Measurements from ENCODE around the gene CCDC197.

The CCDC197 gene

GRCh38 chr14:94000267-94000666 lies 3.2 kb downstream of the CCDC197 start:
- Histone ChIP-seq H3K27me3 (replicated peaks in 2 of 5; ENCODE audit: control insufficient read depth in 4 of 5, insufficient read depth in 5 of 5, low read length in 4 of 5) (peaks cover 0 to 18% (median 0%) of the 10 kb centered on the region in 5 experiments), H3K9me3 (ENCODE audit: control extremely low read depth in 1 of 5, control insufficient read depth in 4 of 5, insufficient read depth in 2 of 5, low read depth in 1 of 5, low read length in 4 of 5) (no peaks in the 10 kb centered on the region), H3K27ac (ENCODE audit: insufficient read depth in 1 of 2, low read depth in 1 of 2, low read length in 2 of 2, poor library complexity in 1 of 2, severe bottlenecking in 2 of 2) (no peak overlapping the region), H3K4me3 (ENCODE audit: control insufficient read depth in 1 of 7, extremely low read depth in 1 of 7, insufficient read depth in 4 of 7, low read depth in 2 of 7, low read length in 6 of 7) (no peak overlapping the region), H3K36me3 (ENCODE audit: control insufficient read depth in 4 of 4, insufficient read depth in 4 of 4, low read length in 3 of 4) (no peaks in the 10 kb centered on the region), H3K4me1 (ENCODE audit: control extremely low read depth in 1 of 4, control insufficient read depth in 4 of 4, insufficient read depth in 4 of 4, low read length in 3 of 4) (peaks cover 0 to 7% (median 3%) of the 10 kb centered on the region in 4 experiments)
- DNase-seq, result no peak
- ChIA-PET CTCF (interaction anchor here (1.3 to 12.8 kb wide), 11 partner anchors 9 to 136 kb away, joined by 4 to 130 read pairs (median 8); no protein-coding TSS in a partner anchor), POLR2A (no interaction called here)
- 97% methylated on average over 6 of the region's 6 CpGs for WGBS (ENCODE audit: insufficient coverage)

- no peak overlapping the region for H3K27ac ChIP-seq (ENCODE audit: insufficient read depth in 1 of 2, low read depth in 1 of 2, low read length in 2 of 2, poor library complexity in 1 of 2, severe bottlenecking in 2 of 2)
- POLR2A ChIA-PET, result no interaction called here
- 76% methylated on average over 12 of the region's 13 CpGs for WGBS (ENCODE audit: insufficient coverage)
- no peak for DNase-seq
- no peak overlapping the region for H3K4me3 ChIP-seq (ENCODE audit: control insufficient read depth in 1 of 7, extremely low read depth in 1 of 7, insufficient read depth in 4 of 7, low read depth in 2 of 7, low read length in 6 of 7)
- H3K9me3 ChIP-seq (ENCODE audit: control extremely low read depth in 1 of 5, control insufficient read depth in 4 of 5, insufficient read depth in 2 of 5, low read depth in 1 of 5, low read length in 4 of 5), result no peaks in the 10 kb centered on the region
- peaks cover 0 to 7% (median 3%) of the 10 kb centered on the region in 4 experiments for H3K4me1 ChIP-seq (ENCODE audit: control extremely low read depth in 1 of 4, control insufficient read depth in 4 of 4, insufficient read depth in 4 of 4, low read length in 3 of 4)
- H3K27me3 ChIP-seq (replicated peaks in 2 of 5; ENCODE audit: control insufficient read depth in 4 of 5, insufficient read depth in 5 of 5, low read length in 4 of 5), result peaks cover 0 to 10% (median 0%) of the 10 kb centered on the region in 5 experiments
- CTCF ChIA-PET, result interaction anchor here (0.7 to 12.8 kb wide), 13 partner anchors 8 to 136 kb away, joined by 3 to 130 read pairs (median 6); no protein-coding TSS in a partner anchor
- no peaks in the 10 kb centered on the region for H3K36me3 ChIP-seq (ENCODE audit: control insufficient read depth in 4 of 4, insufficient read depth in 4 of 4, low read length in 3 of 4)
Observed at GRCh38 chr14:94001016-94001415, 3.9 kb downstream of the CCDC197 start.

GRCh38 chr14:94001501-94002396 lies 4.6 kb downstream of the CCDC197 start:
- POLR2A ChIA-PET, result no interaction called here

DNA sequence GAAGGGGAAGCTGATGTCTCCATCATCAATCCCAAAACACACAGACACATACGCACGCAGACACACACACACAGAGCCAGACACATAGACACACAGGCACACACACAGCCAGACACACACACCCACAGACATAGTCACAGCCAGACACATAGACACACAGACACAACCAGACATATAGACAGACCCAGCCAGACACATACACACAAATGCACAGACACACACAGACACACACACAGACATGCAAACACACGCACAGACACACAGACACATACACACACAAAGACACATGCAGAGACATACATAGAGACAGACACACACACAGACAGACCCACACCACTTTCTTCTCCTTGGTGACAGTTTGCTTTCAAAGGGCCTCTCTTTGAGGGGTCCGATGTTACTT lies 6.3 kb downstream of the CCDC197 start:
- no peak for DNase-seq
- WGBS (ENCODE audit: insufficient coverage), result no CpG with 5 or more reads among the region's 4 CpGs
- H3K4me1 ChIP-seq (ENCODE audit: control extremely low read depth in 1 of 4, control insufficient read depth in 4 of 4, insufficient read depth in 4 of 4, low read length in 3 of 4), result peaks cover 0 to 7% (median 3%) of the 10 kb centered on the region in 4 experiments
- H3K36me3 ChIP-seq (ENCODE audit: control insufficient read depth in 4 of 4, insufficient read depth in 4 of 4, low read length in 3 of 4), result no peaks in the 10 kb centered on the region
- H3K27me3 ChIP-seq (replicated peaks in 2 of 5; ENCODE audit: control insufficient read depth in 4 of 5, insufficient read depth in 5 of 5, low read length in 4 of 5), result no peaks in the 10 kb centered on the region
- no peak overlapping the region for H3K27ac ChIP-seq (ENCODE audit: insufficient read depth in 1 of 2, low read depth in 1 of 2, low read length in 2 of 2, poor library complexity in 1 of 2, severe bottlenecking in 2 of 2)
- CTCF ChIA-PET, result interaction anchor here (1.1 to 12.8 kb wide), 8 partner anchors 13 to 68 kb away, joined by 3 to 130 read pairs (median 6); no protein-coding TSS in a partner anchor
- POLR2A ChIA-PET, result no interaction called here
- H3K4me3 ChIP-seq (ENCODE audit: control insufficient read depth in 1 of 7, extremely low read depth in 1 of 7, insufficient read depth in 4 of 7, low read depth in 2 of 7, low read length in 6 of 7), result no peak overlapping the region
- no peaks in the 10 kb centered on the region for H3K9me3 ChIP-seq (ENCODE audit: control extremely low read depth in 1 of 5, control insufficient read depth in 4 of 5, insufficient read depth in 2 of 5, low read depth in 1 of 5, low read length in 4 of 5)

More at GRCh38 chr14:94001501-94002396, 4.6 kb downstream of the CCDC197 start:
- Histone ChIP-seq H3K27ac (ENCODE audit: insufficient read depth in 1 of 2, low read depth in 1 of 2, low read length in 2 of 2, poor library complexity in 1 of 2, severe bottlenecking in 2 of 2) (no peak overlapping the region), H3K4me1 (ENCODE audit: control extremely low read depth in 1 of 4, control insufficient read depth in 4 of 4, insufficient read depth in 4 of 4, low read length in 3 of 4) (peaks cover 0 to 7% (median 3%) of the 10 kb centered on the region in 4 experiments), H3K4me3 (ENCODE audit: control insufficient read depth in 1 of 7, extremely low read depth in 1 of 7, insufficient read depth in 4 of 7, low read depth in 2 of 7, low read length in 6 of 7) (peak overlapping the region in 2 of 7 experiments; percentile 36 to 45), H3K27me3 (replicated peaks in 2 of 5; ENCODE audit: control insufficient read depth in 4 of 5, insufficient read depth in 5 of 5, low read length in 4 of 5) (peaks cover 0 to 4% (median 0%) of the 10 kb centered on the region in 5 experiments), H3K9me3 (ENCODE audit: control extremely low read depth in 1 of 5, control insufficient read depth in 4 of 5, insufficient read depth in 2 of 5, low read depth in 1 of 5, low read length in 4 of 5) (no peaks in the 10 kb centered on the region), H3K36me3 (ENCODE audit: control insufficient read depth in 4 of 4, insufficient read depth in 4 of 4, low read length in 3 of 4) (no peaks in the 10 kb centered on the region)
- peak; percentile 48 to 74 (median 68) for DNase-seq
- CTCF ChIA-PET, result interaction anchor here (0.7 to 12.8 kb wide), 17 partner anchors 9 to 135 kb away, joined by 3 to 130 read pairs (median 6); no protein-coding TSS in a partner anchor
- 40% methylated on average over 21 of the region's 26 CpGs for WGBS (ENCODE audit: insufficient coverage)

DNA sequence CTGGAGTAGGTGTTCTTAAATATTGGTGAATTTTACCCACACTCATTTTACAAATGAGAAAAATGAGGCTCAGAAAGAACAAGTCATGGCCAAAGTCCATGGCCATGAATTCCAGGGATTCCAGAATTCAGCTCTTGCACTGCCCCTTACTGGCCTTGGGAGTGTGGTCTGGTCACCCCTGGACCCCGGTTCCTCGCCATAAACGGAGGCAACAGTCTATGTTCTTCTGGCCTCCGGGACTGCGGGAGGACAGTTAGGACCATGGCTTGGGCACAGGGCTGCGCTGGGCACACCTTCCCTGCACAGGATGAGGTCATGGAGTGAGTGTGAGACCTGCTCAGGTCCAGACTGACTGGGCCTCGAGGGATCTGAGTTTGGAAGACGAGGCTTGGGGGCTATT lies 6.9 kb downstream of the CCDC197 start:
- no peak for DNase-seq
- H3K4me1 ChIP-seq (ENCODE audit: control extremely low read depth in 1 of 4, control insufficient read depth in 4 of 4, insufficient read depth in 4 of 4, low read length in 3 of 4), result peaks cover 0 to 7% (median 3%) of the 10 kb centered on the region in 4 experiments
- 97% methylated on average over 3 of the region's 8 CpGs for WGBS (ENCODE audit: insufficient coverage)
- no peak overlapping the region for H3K27ac ChIP-seq (ENCODE audit: insufficient read depth in 1 of 2, low read depth in 1 of 2, low read length in 2 of 2, poor library complexity in 1 of 2, severe bottlenecking in 2 of 2)
- H3K9me3 ChIP-seq (ENCODE audit: control extremely low read depth in 1 of 5, control insufficient read depth in 4 of 5, insufficient read depth in 2 of 5, low read depth in 1 of 5, low read length in 4 of 5), result no peaks in the 10 kb centered on the region
- H3K27me3 ChIP-seq (replicated peaks in 2 of 5; ENCODE audit: control insufficient read depth in 4 of 5, insufficient read depth in 5 of 5, low read length in 4 of 5), result no peaks in the 10 kb centered on the region
- no peaks in the 10 kb centered on the region for H3K36me3 ChIP-seq (ENCODE audit: control insufficient read depth in 4 of 4, insufficient read depth in 4 of 4, low read length in 3 of 4)
- no peak overlapping the region for H3K4me3 ChIP-seq (ENCODE audit: control insufficient read depth in 1 of 7, extremely low read depth in 1 of 7, insufficient read depth in 4 of 7, low read depth in 2 of 7, low read length in 6 of 7)
- ChIA-PET POLR2A (no interaction called here), CTCF (interaction anchor here (0.9 to 12.8 kb wide), 10 partner anchors 13 to 69 kb away, joined by 3 to 130 read pairs (median 6); partner anchors contain the start of gene OTUB2)

DNA sequence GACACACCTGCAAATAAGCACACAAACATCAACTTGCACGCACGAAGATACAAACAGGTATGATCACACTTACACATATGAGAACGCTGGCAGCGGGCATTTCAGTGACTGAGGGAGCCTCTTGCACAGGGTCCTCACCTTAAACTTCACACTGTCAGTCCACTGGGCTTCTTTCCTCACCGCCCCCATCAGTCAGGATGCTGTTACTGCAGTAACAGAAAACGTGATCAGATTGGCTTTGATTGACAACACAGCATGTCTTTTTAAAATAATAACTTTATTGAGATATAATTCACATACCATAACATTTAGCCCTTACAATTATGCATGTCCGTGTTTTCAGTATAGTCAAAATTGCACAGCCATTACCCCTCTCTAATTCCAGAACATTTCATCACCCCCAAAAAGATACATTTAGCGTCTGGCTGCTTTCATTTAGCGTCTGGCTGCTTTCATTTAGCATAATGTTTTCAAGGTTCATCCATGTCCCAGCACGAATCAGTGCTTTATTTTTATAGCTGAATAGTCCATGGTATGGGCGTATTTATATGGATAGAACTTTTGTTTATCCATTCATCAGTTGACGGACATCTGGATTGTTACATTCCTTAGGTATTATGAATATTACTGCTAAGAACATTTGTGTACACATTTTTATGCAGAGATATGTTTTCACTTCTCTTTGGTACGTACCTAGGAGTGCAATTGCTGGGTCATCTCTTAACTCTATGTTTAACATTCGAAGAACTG lies 8.4 kb downstream of the CCDC197 start:
- ChIA-PET CTCF (interaction anchor here (0.7 to 12.8 kb wide), 8 partner anchors 13 to 66 kb away, joined by 3 to 130 read pairs (median 6); partner anchors contain the start of gene OTUB2), POLR2A (no interaction called here)
- Histone ChIP-seq H3K36me3 (ENCODE audit: control insufficient read depth in 4 of 4, insufficient read depth in 4 of 4, low read length in 3 of 4) (no peaks in the 10 kb centered on the region), H3K4me3 (ENCODE audit: control insufficient read depth in 1 of 7, extremely low read depth in 1 of 7, insufficient read depth in 4 of 7, low read depth in 2 of 7, low read length in 6 of 7) (no peak overlapping the region), H3K27ac (ENCODE audit: insufficient read depth in 1 of 2, low read depth in 1 of 2, low read length in 2 of 2, poor library complexity in 1 of 2, severe bottlenecking in 2 of 2) (no peak overlapping the region), H3K9me3 (ENCODE audit: control extremely low read depth in 1 of 5, control insufficient read depth in 4 of 5, insufficient read depth in 2 of 5, low read depth in 1 of 5, low read length in 4 of 5) (no peaks in the 10 kb centered on the region), H3K4me1 (ENCODE audit: control extremely low read depth in 1 of 4, control insufficient read depth in 4 of 4, insufficient read depth in 4 of 4, low read length in 3 of 4) (peaks cover 0 to 10% (median 3%) of the 10 kb centered on the region in 4 experiments), H3K27me3 (replicated peaks in 2 of 5; ENCODE audit: control insufficient read depth in 4 of 5, insufficient read depth in 5 of 5, low read length in 4 of 5) (peaks cover 0 to 2% (median 0%) of the 10 kb centered on the region in 5 experiments)
- peak in 2 of 3 donors; percentile 34 to 38 for DNase-seq
- WGBS (ENCODE audit: insufficient coverage), result 47% methylated on average over 9 of the region's 14 CpGs

Data from common myeloid progenitor, CD34-positive (primary cell).